ENCODE results near the gene GRK1. TPM values are rescaled to one million over a fixed set of nuclear protein-coding genes. Genes with fewer than 3 reads are reported as not detected.

GRK1 gene
- polyA plus RNA-seq, 1 experiment: not detected

DNA sequence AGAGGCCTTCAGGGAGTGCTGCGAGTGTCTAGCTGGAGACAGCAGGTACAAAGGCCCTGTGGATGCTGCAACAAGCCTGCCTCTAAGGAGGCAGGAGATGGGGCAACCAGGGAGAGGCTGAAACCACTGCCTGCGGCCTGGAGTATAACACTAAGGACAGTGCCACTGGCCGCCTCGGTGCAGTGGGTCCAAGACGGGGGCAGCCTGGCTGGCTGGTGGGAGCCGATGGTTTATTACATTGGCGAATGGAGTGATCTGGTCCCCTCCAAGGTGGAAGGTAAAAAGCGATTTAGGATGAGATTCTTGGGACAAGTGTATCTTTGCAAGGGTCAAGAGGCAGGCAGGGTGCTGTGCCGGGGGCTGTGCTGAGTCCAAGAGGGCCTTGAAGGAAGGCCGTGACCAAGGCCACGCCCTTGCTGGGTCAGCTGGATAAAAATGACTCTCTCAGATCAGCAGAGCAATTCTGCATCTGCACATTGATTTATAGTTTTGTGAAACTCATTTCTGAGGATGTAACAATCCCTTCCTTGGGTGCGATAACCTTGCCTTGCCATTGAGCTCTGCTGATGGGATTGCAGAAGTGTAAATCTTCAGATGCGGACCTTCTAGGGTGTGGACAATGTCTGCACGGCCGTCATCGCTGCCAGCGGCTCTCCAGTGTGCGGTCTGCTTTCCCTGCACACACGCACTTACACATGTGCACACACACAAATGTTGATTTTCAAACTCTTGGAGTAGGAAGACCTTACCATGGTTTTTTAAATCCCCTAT, 98.0 kb downstream of the GRK1 start:
- Histone ChIP-seq H3K4me3 (ENCODE audit: low read depth, low read length) (no peak overlapping the region), H3K9me3 (ENCODE audit: control insufficient read depth, insufficient read depth, low read length) (peaks cover 7% of the 10 kb centered on the region; the same call in 1 of the 2 replicates), H3K27ac (ENCODE audit: low read depth, low read length) (no peak overlapping the region), H3K27me3 (ENCODE audit: control insufficient read depth, insufficient read depth, low read length) (peaks cover 23% of the 10 kb centered on the region)
- ChIA-PET CTCF (no interaction called here), POLR2A (no interaction called here)
- TF ChIP-seq, protein P1, sequence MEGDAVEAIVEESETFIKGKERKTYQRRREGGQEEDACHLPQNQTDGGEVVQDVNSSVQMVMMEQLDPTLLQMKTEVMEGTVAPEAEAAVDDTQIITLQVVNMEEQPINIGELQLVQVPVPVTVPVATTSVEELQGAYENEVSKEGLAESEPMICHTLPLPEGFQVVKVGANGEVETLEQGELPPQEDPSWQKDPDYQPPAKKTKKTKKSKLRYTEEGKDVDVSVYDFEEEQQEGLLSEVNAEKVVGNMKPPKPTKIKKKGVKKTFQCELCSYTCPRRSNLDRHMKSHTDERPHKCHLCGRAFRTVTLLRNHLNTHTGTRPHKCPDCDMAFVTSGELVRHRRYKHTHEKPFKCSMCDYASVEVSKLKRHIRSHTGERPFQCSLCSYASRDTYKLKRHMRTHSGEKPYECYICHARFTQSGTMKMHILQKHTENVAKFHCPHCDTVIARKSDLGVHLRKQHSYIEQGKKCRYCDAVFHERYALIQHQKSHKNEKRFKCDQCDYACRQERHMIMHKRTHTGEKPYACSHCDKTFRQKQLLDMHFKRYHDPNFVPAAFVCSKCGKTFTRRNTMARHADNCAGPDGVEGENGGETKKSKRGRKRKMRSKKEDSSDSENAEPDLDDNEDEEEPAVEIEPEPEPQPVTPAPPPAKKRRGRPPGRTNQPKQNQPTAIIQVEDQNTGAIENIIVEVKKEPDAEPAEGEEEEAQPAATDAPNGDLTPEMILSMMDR (IDR thresholded peaks at IDR 0.05; ENCODE audit: low read depth, low read length): no peak
- no peak for DNase-seq (ENCODE audit: low read depth, low spot score)

DNA sequence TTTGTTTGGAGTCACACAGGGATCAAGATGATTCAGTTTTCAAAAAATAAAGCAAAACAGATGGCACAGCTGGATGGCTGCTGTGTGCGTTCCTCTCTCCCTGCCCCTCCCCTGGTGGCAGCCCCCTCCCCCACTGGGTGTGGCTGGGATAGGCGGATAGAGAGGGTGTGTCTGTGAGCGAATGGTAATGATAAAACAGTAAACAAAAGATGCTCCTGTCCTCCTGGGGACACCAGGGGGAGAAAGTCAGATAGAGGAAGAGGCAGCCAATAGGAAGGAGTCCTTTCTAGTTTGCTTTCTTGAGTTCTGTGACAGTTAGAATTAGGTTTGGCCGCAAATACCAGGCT, 98.5 kb downstream of the GRK1 start:
- POLR2A ChIA-PET: no interaction called here
- TF ChIP-seq, protein P1 (IDR thresholded peaks at IDR 0.05; ENCODE audit: low read depth, low read length): no peak
- no peak overlapping the region for H3K4me3 ChIP-seq (ENCODE audit: low read depth, low read length)
- H3K9me3 ChIP-seq (ENCODE audit: control insufficient read depth, insufficient read depth, low read length): peaks cover 11% of the 10 kb centered on the region
- DNase-seq (ENCODE audit: low read depth, low spot score): no peak
- H3K27ac ChIP-seq (ENCODE audit: low read depth, low read length): no peak overlapping the region
- H3K27me3 ChIP-seq (ENCODE audit: control insufficient read depth, insufficient read depth, low read length): peaks cover 22% of the 10 kb centered on the region
- CTCF ChIA-PET: no interaction called here

DNA sequence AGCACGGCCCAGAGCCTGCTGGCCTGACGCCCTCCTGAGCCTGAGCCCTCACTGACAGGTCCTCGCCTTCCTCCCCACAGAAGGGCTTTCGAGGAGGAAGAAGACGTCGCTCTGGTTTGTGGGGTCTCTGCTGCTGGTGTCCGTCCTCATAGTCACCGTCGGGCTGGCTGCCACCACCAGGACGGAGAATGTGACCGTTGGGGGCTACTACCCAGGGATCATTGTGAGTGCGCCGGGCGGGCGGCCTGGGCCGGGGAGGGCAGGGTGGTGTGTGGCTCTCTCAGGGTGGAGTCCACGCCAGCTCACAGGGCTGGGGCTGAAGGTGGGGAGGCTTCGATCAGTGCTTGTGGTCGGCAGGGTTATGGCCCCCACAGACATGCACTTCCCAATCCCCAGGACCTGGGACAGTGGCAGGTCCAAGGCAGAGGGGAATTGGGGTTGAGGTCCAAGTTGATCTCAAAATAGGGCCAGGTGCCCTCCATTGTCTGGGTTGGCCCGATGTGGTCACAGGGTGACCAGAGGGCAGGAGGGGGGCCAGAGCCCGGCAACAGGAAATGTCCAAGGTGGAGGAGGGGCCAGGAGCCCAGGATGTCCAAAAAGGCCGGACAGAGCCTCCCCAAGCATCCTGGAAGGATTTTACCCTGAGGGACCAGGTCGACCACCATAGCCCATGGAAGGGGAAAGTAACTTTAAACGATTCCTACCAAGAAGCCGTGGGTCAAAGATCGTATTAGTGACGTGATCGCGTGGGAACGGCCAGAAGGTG, 99.2 kb downstream of the GRK1 start:
- Histone ChIP-seq H3K27ac (ENCODE audit: low read depth, low read length) (no peak overlapping the region), H3K4me3 (ENCODE audit: low read depth, low read length) (no peak overlapping the region), H3K27me3 (ENCODE audit: control insufficient read depth, insufficient read depth, low read length) (peaks cover 15% of the 10 kb centered on the region), H3K9me3 (ENCODE audit: control insufficient read depth, insufficient read depth, low read length) (peaks cover 18% of the 10 kb centered on the region)
- DNase-seq (ENCODE audit: low read depth, low spot score): no peak
- TF ChIP-seq, protein P1 (IDR thresholded peaks at IDR 0.05; ENCODE audit: low read depth, low read length): no peak
- CTCF ChIA-PET: no interaction called here
- POLR2A ChIA-PET: no interaction called here

DNA sequence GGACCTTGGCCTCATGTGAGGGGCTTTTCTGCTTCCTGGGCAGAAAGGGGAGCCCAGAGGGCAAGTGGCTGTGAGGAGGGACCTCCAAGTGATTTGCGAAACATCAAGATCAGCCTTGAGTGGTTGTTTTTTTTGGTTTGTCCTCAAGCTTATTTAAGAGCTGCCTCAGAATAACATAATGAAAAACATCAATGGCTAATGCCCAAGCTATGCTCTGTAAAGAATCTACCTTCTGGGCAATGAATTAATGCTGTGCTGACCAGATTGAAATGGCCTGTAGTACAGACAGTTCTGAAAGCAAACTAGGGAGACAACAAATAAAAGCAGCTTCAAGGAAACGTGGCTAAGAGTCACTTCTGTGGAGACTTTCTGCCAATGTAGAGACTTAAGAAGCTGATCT, 100.3 kb downstream of the GRK1 start:
- TF ChIP-seq, protein P1 (IDR thresholded peaks at IDR 0.05; ENCODE audit: low read depth, low read length): no peak
- ChIA-PET CTCF (no interaction called here), POLR2A (no interaction called here)
- Histone ChIP-seq H3K27ac (ENCODE audit: low read depth, low read length) (no peak overlapping the region), H3K27me3 (ENCODE audit: control insufficient read depth, insufficient read depth, low read length) (peaks cover 12% of the 10 kb centered on the region), H3K9me3 (ENCODE audit: control insufficient read depth, insufficient read depth, low read length) (peaks cover 24% of the 10 kb centered on the region), H3K4me3 (ENCODE audit: low read depth, low read length) (no peak overlapping the region)
- no peak for DNase-seq (ENCODE audit: low read depth, low spot score)

Data from AG04450 (cell line).